Activated CD4-positive, alpha-beta memory T cell treated with anti-CD3 and anti-CD28 coated beads, Interleukin-2, amount 10 ng/mL, durations not matched to agents 7 days and 5 days (primary cell): ENCODE results near the gene ROR2. TPM values are rescaled to one million over a fixed set of nuclear protein-coding genes. Genes with fewer than 3 reads are reported as not detected.

Experiments
- CTCF ChIA-PET: fragments of 350-600 bp; sonication (Branson Sonifier 250); formaldehyde crosslinking; loops from one replicate; lab custom pipeline; 2021; ENCODE audit warnings: antibody characterized with exemption, inconsistent platforms; lab: Charles Lee
- POLR2A ChIA-PET: fragments of 350-600 bp; sonication (Branson Sonifier 250); formaldehyde crosslinking; loops from one replicate; lab custom pipeline; 2021; ENCODE audit warnings: antibody characterized with exemption; lab: Charles Lee
- DNase-seq: peaks from one replicate; pipeline ENCODE4 v3.0.0-alpha.2; 2020
- H3K27ac Mint-ChIP-seq: one replicate; pipeline ENCODE4 v1.8.0; 2021; ENCODE audit warnings: mild to moderate bottlenecking, mixed read lengths
- H3K27me3 Mint-ChIP-seq: one replicate; pipeline ENCODE4 v1.8.0; 2021; ENCODE audit warnings: mixed read lengths
- H3K36me3 Mint-ChIP-seq: one replicate; pipeline ENCODE4 v1.8.0; 2021; ENCODE audit warnings: low read depth, mixed read lengths
- H3K4me1 Mint-ChIP-seq: one replicate; pipeline ENCODE4 v1.8.0; 2021; ENCODE audit warnings: mixed read lengths
- H3K4me3 Mint-ChIP-seq: one replicate; pipeline ENCODE4 v1.8.0; 2021; ENCODE audit warnings: mild to moderate bottlenecking, mixed read lengths
- H3K9me3 Mint-ChIP-seq: one replicate; pipeline ENCODE4 v1.8.0; 2021; ENCODE audit warnings: mixed read lengths
- total RNA-seq, 2 experiments: library from RNA; stranded (reverse); gene quantifications; one replicate each; pipeline ENCODE4 v1.2.3, GENCODE V29; 2021

The ROR2 gene
- total RNA-seq, 2 experiments from 2014 or later = 2.1 TPM

GRCh38 chr9:91933556-91934352 is 16.3 kb downstream of the ROR2 start:
- ChIA-PET CTCF (interaction anchor here (1.2 kb wide), 1 partner anchor 17 kb away, joined by 5 read pairs; the partner anchor contains the start of gene ROR2), POLR2A (interaction anchor here (2.0 kb wide), 1 partner anchor 28 kb away, joined by 5 read pairs; no protein-coding TSS in a partner anchor)
- no peak for DNase-seq
- Mint-ChIP-seq H3K27ac (no peak overlapping the region), H3K4me1 (peaks cover 9% of the 10 kb centered on the region), H3K4me3 (no peak overlapping the region), H3K9me3 (peaks cover 25% of the 10 kb centered on the region), H3K36me3 (peaks cover 25% of the 10 kb centered on the region), H3K27me3 (peaks cover 2% of the 10 kb centered on the region)

- H3K27me3 Mint-ChIP-seq = peaks cover under 1% of the 10 kb centered on the region
- peaks cover 31% of the 10 kb centered on the region for H3K9me3 Mint-ChIP-seq
- H3K36me3 Mint-ChIP-seq = peaks cover 26% of the 10 kb centered on the region
- DNase-seq = no peak
- POLR2A ChIA-PET = no interaction called here
- CTCF ChIA-PET = no interaction called here
- no peak overlapping the region for H3K27ac Mint-ChIP-seq
- H3K4me1 Mint-ChIP-seq = peaks cover 9% of the 10 kb centered on the region
- H3K4me3 Mint-ChIP-seq = no peak overlapping the region
Observed at GRCh38 chr9:91930475-91930874, 19.6 kb downstream of the ROR2 start.

- CTCF ChIA-PET = no interaction called here
- Mint-ChIP-seq H3K4me3 (no peak overlapping the region), H3K27ac (no peak overlapping the region), H3K27me3 (peaks cover 6% of the 10 kb centered on the region), H3K9me3 (peaks cover 31% of the 10 kb centered on the region), H3K36me3 (peaks cover 26% of the 10 kb centered on the region), H3K4me1 (peaks cover 9% of the 10 kb centered on the region)
- POLR2A ChIA-PET = no interaction called here
- DNase-seq = no peak
Observed at GRCh38 chr9:91929331-91929730, 20.7 kb downstream of the ROR2 start.

GRCh38 chr9:91927922-91928510 is 22.0 kb downstream of the ROR2 start:
- Mint-ChIP-seq H3K4me1 (no peaks in the 10 kb centered on the region), H3K27ac (no peak overlapping the region), H3K9me3 (peaks cover 31% of the 10 kb centered on the region), H3K27me3 (peaks cover 6% of the 10 kb centered on the region), H3K4me3 (no peak overlapping the region), H3K36me3 (peaks cover 26% of the 10 kb centered on the region)
- DNase-seq = no peak
- ChIA-PET POLR2A (no interaction called here), CTCF (no interaction called here)

- no peak for DNase-seq
- Mint-ChIP-seq H3K4me3 (no peak overlapping the region), H3K9me3 (peaks cover 7% of the 10 kb centered on the region), H3K27ac (no peak overlapping the region), H3K27me3 (peaks cover 34% of the 10 kb centered on the region), H3K36me3 (peaks cover 5% of the 10 kb centered on the region), H3K4me1 (no peaks in the 10 kb centered on the region)
- ChIA-PET CTCF (no interaction called here), POLR2A (no interaction called here)
Observed at GRCh38 chr9:91924090-91924489, 25.9 kb downstream of the ROR2 start.

GRCh38 chr9:91923145-91923544 is 26.9 kb downstream of the ROR2 start:
- no peak overlapping the region for H3K27ac Mint-ChIP-seq
- ChIA-PET CTCF (interaction anchor here (1.1 kb wide), 1 partner anchor 32 kb away, joined by 3 read pairs; no protein-coding TSS in a partner anchor), POLR2A (no interaction called here)
- peaks cover 38% of the 10 kb centered on the region for H3K27me3 Mint-ChIP-seq
- no peak overlapping the region for H3K4me3 Mint-ChIP-seq
- DNase-seq = no peak
- peaks cover 4% of the 10 kb centered on the region for H3K9me3 Mint-ChIP-seq
- no peaks in the 10 kb centered on the region for H3K4me1 Mint-ChIP-seq
- no peaks in the 10 kb centered on the region for H3K36me3 Mint-ChIP-seq

GRCh38 chr9:91921371-91921770 is 28.7 kb downstream of the ROR2 start:
- no peak for DNase-seq
- no peaks in the 10 kb centered on the region for H3K4me1 Mint-ChIP-seq
- H3K27ac Mint-ChIP-seq = no peak overlapping the region
- no peak overlapping the region for H3K4me3 Mint-ChIP-seq
- no peaks in the 10 kb centered on the region for H3K9me3 Mint-ChIP-seq
- ChIA-PET POLR2A (no interaction called here), CTCF (no interaction called here)
- no peaks in the 10 kb centered on the region for H3K36me3 Mint-ChIP-seq
- H3K27me3 Mint-ChIP-seq = peaks cover 47% of the 10 kb centered on the region

GRCh38 chr9:91920630-91921350 is 29.2 kb downstream of the ROR2 start:
- DNase-seq = no peak
- no peaks in the 10 kb centered on the region for H3K4me1 Mint-ChIP-seq
- H3K36me3 Mint-ChIP-seq = no peaks in the 10 kb centered on the region
- no peaks in the 10 kb centered on the region for H3K9me3 Mint-ChIP-seq
- no peak overlapping the region for H3K4me3 Mint-ChIP-seq
- H3K27ac Mint-ChIP-seq = no peak overlapping the region
- CTCF ChIA-PET = no interaction called here
- POLR2A ChIA-PET = no interaction called here
- peaks cover 50% of the 10 kb centered on the region for H3K27me3 Mint-ChIP-seq

GRCh38 chr9:91919621-91920020 is 30.4 kb downstream of the ROR2 start:
- Mint-ChIP-seq H3K36me3 (no peaks in the 10 kb centered on the region), H3K4me1 (no peaks in the 10 kb centered on the region), H3K4me3 (no peak overlapping the region), H3K9me3 (no peaks in the 10 kb centered on the region), H3K27me3 (peaks cover 48% of the 10 kb centered on the region), H3K27ac (no peak overlapping the region)
- DNase-seq = no peak
- ChIA-PET CTCF (no interaction called here), POLR2A (no interaction called here)

GRCh38 chr9:91917436-91917835 is 32.6 kb downstream of the ROR2 start:
- H3K4me1 Mint-ChIP-seq = no peaks in the 10 kb centered on the region
- POLR2A ChIA-PET = no interaction called here

GRCh38 chr9:91915524-91916263 is 34.3 kb downstream of the ROR2 start:
- H3K4me1 Mint-ChIP-seq = peaks cover 6% of the 10 kb centered on the region
- H3K27me3 Mint-ChIP-seq = peaks cover 33% of the 10 kb centered on the region
- H3K36me3 Mint-ChIP-seq = no peaks in the 10 kb centered on the region
- DNase-seq = no peak
- no peaks in the 10 kb centered on the region for H3K9me3 Mint-ChIP-seq
- no peak overlapping the region for H3K27ac Mint-ChIP-seq
- POLR2A ChIA-PET = no interaction called here
- H3K4me3 Mint-ChIP-seq = no peak overlapping the region
- CTCF ChIA-PET = interaction anchor here (0.9 to 1.2 kb wide), 2 partner anchors 36 to 39 kb away, joined by 3 read pairs; no protein-coding TSS in a partner anchor

More at GRCh38 chr9:91917436-91917835, 32.6 kb downstream of the ROR2 start:
- no peaks in the 10 kb centered on the region for H3K9me3 Mint-ChIP-seq
- peaks cover 44% of the 10 kb centered on the region for H3K27me3 Mint-ChIP-seq
- no peak for DNase-seq
- no peak overlapping the region for H3K4me3 Mint-ChIP-seq
- H3K27ac Mint-ChIP-seq = no peak overlapping the region
- CTCF ChIA-PET = no interaction called here
- no peaks in the 10 kb centered on the region for H3K36me3 Mint-ChIP-seq

GRCh38 chr9:91914937-91915336 is 35.1 kb downstream of the ROR2 start:
- ChIA-PET CTCF (interaction anchor here (1.2 kb wide), 1 partner anchor 37 kb away, joined by 3 read pairs; no protein-coding TSS in a partner anchor), POLR2A (no interaction called here)
- H3K4me1 Mint-ChIP-seq = peaks cover 6% of the 10 kb centered on the region
- peaks cover 2% of the 10 kb centered on the region for H3K36me3 Mint-ChIP-seq
- peaks cover 30% of the 10 kb centered on the region for H3K27me3 Mint-ChIP-seq
- H3K27ac Mint-ChIP-seq = no peak overlapping the region
- DNase-seq = no peak
- H3K9me3 Mint-ChIP-seq = no peaks in the 10 kb centered on the region
- H3K4me3 Mint-ChIP-seq = no peak overlapping the region
